Sciatic nerve (tissue), 2 donors: Measurements from ENCODE around the gene ZBTB17. TPM values are rescaled to one million over a fixed set of nuclear protein-coding genes. Genes with fewer than 3 reads are reported as not detected.

Source experiments
- ATAC-seq: fragments of 200-7000 bp; cut with Tn5 transposase; one replicate; pipeline ENCODE4 v1.9.1; 2020; ENCODE audit warnings: mild to moderate bottlenecking, moderate library complexity
- DNase-seq: peaks from one replicate; pipeline ENCODE4 v3.0.0-alpha.2; 2020; ENCODE audit warnings: low spot score
- intact Hi-C: fragments of 100-400 bp; cut with DNase I; formaldehyde crosslinking; loops from one replicate; pipeline ENCODE4 v1.14.2; 2022
- total RNA-seq: library from RNA; stranded (reverse); fragmentation: NEBNext Ultra II Directional; extraction: Animal tissue kit (Norgen Biotek cat#: 25700); gene quantifications from one replicate; pipeline ENCODE4 v1.2.1, GENCODE V29; 2021
- donor health status: DM: no; HTN: no; CAD: no.
- donor health status: DM: no; HTN: no; CAD: no.

ZBTB17 gene
- total RNA-seq, 1 donor from 2014 or later, result 37.7 TPM

DNA sequence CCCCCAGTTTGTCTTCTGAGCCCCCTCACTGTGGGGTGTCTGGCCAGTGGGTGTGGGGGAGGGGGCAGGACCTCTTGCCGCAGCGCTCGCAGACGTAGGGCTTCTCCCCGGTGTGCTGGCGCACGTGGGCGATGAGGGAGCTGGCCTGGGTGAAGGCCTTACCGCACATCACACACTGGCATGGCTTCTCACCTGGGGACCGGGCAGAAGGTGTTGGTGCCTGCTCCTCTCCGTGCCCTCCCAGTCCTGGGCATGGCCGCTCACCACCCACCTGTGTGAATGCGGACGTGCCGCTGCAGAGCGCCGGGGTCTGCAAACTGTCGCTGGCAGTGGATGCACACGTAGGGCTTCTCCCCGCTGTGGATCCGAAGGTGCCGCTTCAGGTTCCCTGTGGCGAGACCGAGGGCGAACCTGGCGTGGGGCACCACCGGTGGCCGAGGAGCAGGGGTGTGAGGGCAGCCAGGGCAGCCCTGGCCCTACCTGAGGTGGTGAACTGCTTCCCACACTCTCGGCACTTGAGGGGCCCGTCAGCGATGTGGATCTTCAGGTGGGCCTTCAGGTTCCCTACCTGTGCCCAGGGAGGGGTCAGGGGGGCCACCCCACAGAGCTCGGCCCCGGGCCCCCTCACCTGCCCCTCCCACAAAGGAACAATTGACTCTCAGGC, 32.4 kb downstream of the ZBTB17 start:
- intact Hi-C loops, result loop anchor here (10.0 kb wide), 1 partner anchor 89 kb away; no protein-coding TSS in a partner anchor
- ATAC-seq, result no peak
- no peak for DNase-seq

- intact Hi-C loops, result loop anchor here (10.0 kb wide), 1 partner anchor 88 kb away; no protein-coding TSS in a partner anchor
- no peak for DNase-seq
- ATAC-seq, result no peak
Observed at GRCh38 chr1:15942661-15943327, 33.1 kb downstream of the ZBTB17 start.

GRCh38 chr1:15941899-15942660, 33.8 kb downstream of the ZBTB17 start:
- intact Hi-C loops, result loop anchor here (10.0 kb wide), 1 partner anchor 87 kb away; no protein-coding TSS in a partner anchor
- DNase-seq, result no peak
- ATAC-seq, result no peak

DNA sequence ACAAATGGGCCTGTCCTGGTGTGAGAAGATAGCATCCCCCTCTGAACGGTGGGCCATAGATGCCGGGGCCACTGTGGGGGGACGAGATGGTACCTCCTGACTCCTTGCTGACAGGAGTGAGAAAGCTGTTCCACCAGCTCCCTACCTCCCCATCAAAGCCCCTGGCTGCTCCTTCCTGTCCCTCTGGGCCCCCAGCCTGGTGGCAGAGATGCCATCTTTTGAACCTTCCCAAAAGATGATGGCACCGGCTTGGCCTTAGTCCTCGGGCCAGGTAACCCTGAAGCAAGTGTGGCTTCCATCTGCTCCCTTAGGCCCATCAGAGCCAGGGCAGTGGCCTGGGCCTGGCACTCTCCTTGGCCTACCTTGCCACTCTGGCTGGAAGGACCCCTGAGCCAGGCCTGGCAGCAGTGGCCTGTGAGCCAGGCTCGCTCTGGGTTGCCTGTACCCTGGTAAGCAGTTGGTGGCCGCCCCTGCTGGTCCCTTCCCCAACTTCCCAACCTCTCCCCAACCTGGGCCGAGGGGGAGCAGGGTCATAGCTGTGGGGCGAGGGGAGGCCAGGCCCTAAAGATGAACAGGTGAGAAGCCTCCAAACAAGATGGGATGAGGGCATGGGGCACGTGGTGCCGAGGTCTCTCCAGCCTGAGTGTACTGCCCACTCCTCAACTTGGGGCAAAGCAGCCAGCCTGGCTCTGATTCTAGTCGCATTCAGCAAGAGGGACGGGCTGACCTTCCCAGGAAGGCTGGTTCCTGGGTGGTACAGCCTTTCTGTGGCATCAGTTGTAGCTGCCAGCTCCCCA, 34.7 kb downstream of the ZBTB17 start:
- no peak for DNase-seq
- peak; percentile 7 for ATAC-seq

GRCh38 chr1:15940110-15941043, 35.5 kb downstream of the ZBTB17 start:
- intact Hi-C loops, result loop anchor here (10.0 kb wide), 1 partner anchor 86 kb away; no protein-coding TSS in a partner anchor
- ATAC-seq (no peak), DNase-seq (no peak)

More for the DNA sequence above, 34.7 kb downstream of the ZBTB17 start:
- intact Hi-C loops, result loop anchor here (10.0 kb wide), 1 partner anchor 86 kb away; no protein-coding TSS in a partner anchor

DNA sequence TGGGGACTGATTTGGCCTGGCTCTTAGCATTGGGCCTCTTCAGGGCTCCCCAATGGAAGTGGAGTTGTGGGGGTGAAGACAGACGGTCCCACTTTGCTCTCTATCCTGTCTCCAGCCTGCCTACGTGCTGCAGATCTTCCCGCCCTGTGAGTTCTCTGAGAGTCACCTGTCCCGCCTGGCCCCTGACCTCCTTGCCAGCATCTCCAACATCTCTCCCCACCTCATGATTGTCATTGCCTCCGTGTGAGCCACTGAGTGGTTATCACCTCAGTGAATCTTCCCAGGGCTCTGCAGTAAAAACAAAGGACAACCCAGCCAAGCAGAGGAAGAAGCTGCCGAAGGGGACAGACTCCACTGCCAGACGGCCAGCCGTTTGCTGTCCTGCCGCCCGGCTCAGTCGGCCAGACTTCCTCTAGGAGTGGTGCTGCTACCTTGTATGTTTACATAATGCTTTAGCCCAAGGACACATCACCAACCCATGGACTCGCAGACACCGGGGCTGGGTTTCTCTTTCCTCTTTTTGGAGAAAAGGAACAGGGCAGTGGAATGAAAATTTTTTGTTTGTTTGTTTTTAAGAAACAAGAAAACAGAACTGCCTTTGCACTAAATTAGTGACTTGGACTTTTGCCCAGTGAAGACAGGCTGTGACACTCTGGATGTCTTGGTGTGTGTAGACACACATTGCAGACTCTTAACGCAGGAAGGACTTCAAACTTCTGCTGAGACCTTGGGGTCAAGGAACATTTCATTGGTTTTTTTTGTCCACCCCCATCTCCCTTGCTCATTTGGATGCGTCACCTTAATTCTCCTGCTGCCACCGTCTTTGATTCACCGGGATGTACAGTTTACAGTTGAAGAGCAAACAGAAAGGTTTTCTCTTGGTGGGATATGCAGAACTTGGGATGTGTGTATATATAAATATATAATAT, 36.5 kb downstream of the ZBTB17 start:
- intact Hi-C loops, result loop anchor here (10.0 kb wide), 1 partner anchor 85 kb away; no protein-coding TSS in a partner anchor
- no peak for DNase-seq
- peak; percentile 29 for ATAC-seq

GRCh38 chr1:15938628-15939161, 37.2 kb downstream of the ZBTB17 start:
- intact Hi-C loops, result no loop called here
- DNase-seq, result no peak
- ATAC-seq, result no peak

GRCh38 chr1:15937706-15938168, 38.2 kb downstream of the ZBTB17 start:
- intact Hi-C loops, result no loop called here
- ATAC-seq (no peak), DNase-seq (no peak)

- intact Hi-C loops, result no loop called here
- no peak for DNase-seq
- ATAC-seq, result no peak
Observed at GRCh38 chr1:15937146-15937545, 38.8 kb downstream of the ZBTB17 start.

GRCh38 chr1:15936025-15936424, 39.9 kb downstream of the ZBTB17 start:
- intact Hi-C loops, result no loop called here
- ATAC-seq (no peak), DNase-seq (no peak)

- no peak for ATAC-seq
- intact Hi-C loops, result no loop called here
- DNase-seq, result no peak
Observed at GRCh38 chr1:15935056-15935950, 40.6 kb downstream of the ZBTB17 start.

- DNase-seq, result no peak
- ATAC-seq, result peak; percentile 6
- intact Hi-C loops, result no loop called here
Observed at GRCh38 chr1:15934211-15935055, 41.5 kb downstream of the ZBTB17 start.

- no peak for ATAC-seq
- intact Hi-C loops, result no loop called here
Observed at GRCh38 chr1:15933684-15934083, 42.2 kb downstream of the ZBTB17 start.

DNA sequence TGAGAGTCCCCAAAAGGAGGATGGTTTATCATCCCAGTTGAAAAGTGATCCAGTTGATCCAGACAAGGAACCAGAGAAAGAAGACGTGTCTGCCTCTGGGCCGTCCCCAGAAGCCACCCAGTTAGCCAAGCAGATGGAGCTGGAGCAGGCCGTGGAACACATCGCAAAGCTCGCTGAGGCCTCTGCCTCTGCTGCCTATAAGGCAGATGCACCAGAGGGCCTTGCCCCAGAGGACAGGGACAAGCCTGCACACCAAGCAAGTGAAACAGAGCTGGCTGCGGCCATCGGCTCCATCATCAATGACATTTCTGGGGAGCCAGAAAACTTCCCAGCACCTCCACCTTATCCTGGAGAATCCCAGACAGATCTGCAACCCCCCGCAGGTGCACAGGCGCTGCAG, 43.3 kb downstream of the ZBTB17 start:
- ATAC-seq (no peak), DNase-seq (no peak)
- intact Hi-C loops, result no loop called here

More at GRCh38 chr1:15933684-15934083, 42.2 kb downstream of the ZBTB17 start:
- DNase-seq, result no peak

- DNase-seq (no peak), ATAC-seq (no peak)
- intact Hi-C loops, result no loop called here
Observed at GRCh38 chr1:15931884-15932283, 44.0 kb downstream of the ZBTB17 start.
